NCI-H1092 treated with DMSO at 0.1 percent for 48 hours (cell line): Measurements from ENCODE around the gene GALNT13.

Experiments
- DNase-seq: peaks from one replicate; lab custom pipeline; 2025; lab: John Stamatoyannopoulos, UW

GALNT13 gene

GRCh38 chr2:153871231-153872221 lies at the start of gene GALNT13:
GALNT13 (plus strand) TSS chr2:153871922.
- DNase-seq = peak; percentile 85

- no peak for DNase-seq
These were observed 47.8 kb upstream of the GALNT13 start for GRCh38 chr2:153823880-153824279.

- DNase-seq = no peak
These were observed 43.4 kb upstream of the GALNT13 start for GRCh38 chr2:153828335-153828734.

GRCh38 chr2:153834662-153835061 lies 37.1 kb upstream of the GALNT13 start:
- no peak for DNase-seq

- DNase-seq = no peak
These were observed 13.5 kb upstream of the GALNT13 start for GRCh38 chr2:153858250-153858649.

GRCh38 chr2:153864022-153864421 lies 7.7 kb upstream of the GALNT13 start:
- no peak for DNase-seq

- no peak for DNase-seq
These were observed 5.1 kb upstream of the GALNT13 start for GRCh38 chr2:153866595-153866994.

GRCh38 chr2:153870308-153870707 lies 1.4 kb upstream of the GALNT13 start:
- DNase-seq = peak; percentile 16

GRCh38 chr2:153872311-153873051 lies 759 bp downstream of the GALNT13 start:
- DNase-seq = no peak

- DNase-seq = peak; percentile 19
These were observed 1.6 kb downstream of the GALNT13 start for GRCh38 chr2:153873052-153874048.

- no peak for DNase-seq
These were observed 4.2 kb downstream of the GALNT13 start for GRCh38 chr2:153875801-153876466.

GRCh38 chr2:153880926-153881325 lies 9.2 kb downstream of the GALNT13 start:
- no peak for DNase-seq

- no peak for DNase-seq
These were observed 15.1 kb downstream of the GALNT13 start for GRCh38 chr2:153886833-153887232.

- DNase-seq = no peak
These were observed 18.9 kb downstream of the GALNT13 start for GRCh38 chr2:153890576-153890975.

- no peak for DNase-seq
These were observed 19.3 kb downstream of the GALNT13 start for GRCh38 chr2:153891051-153891450.

- DNase-seq = no peak
These were observed 41.2 kb downstream of the GALNT13 start for GRCh38 chr2:153912798-153913396.

GRCh38 chr2:153917570-153917969 lies 45.8 kb downstream of the GALNT13 start:
- no peak for DNase-seq

- no peak for DNase-seq
These were observed 63.8 kb downstream of the GALNT13 start for GRCh38 chr2:153935511-153935910.

- DNase-seq = no peak
These were observed 67.5 kb downstream of the GALNT13 start for GRCh38 chr2:153939124-153939796.

GRCh38 chr2:153940511-153940910 lies 68.8 kb downstream of the GALNT13 start:
- no peak for DNase-seq
